Stomach (tissue), 4 donors: ENCODE data around the gene TPBGL.

Experiments
- POLR2A ChIP-seq, 4 donors: fragments of 450-650 bp; IDR thresholded peaks; one replicate each; pipeline ENCODE4 v1.6.1; 2016; ENCODE audit warnings: antibody characterized with exemption in 4 of 4, control low read depth in 2 of 4, mild to moderate bottlenecking in 1 of 4, moderate library complexity in 1 of 4
- POLR2AphosphoS5 ChIP-seq, 3 donors: sonication (generic); formaldehyde crosslinking; IDR thresholded peaks; one replicate each; pipeline ENCODE4 v1.6.1; 2016; ENCODE audit warnings: antibody characterized with exemption in 3 of 3

DNA sequence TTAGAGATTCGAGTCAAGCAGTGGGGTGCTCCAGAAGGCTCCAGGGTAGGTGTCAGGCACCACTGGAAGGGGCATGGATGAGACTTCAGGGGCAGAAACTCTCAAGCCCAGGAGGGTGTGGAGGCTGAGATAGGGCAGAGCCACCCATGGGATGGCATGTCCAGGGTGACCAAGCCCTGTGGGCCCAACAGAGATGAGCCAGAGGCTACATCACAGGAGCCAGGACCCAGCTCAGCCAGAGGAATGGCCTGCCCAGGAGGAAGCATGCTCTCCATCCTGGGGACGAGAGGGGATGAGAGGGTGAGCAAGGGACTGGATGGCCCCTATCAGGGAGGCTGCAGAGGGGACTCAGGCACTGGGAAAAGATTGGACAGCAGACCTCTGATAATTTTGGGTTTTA lies 46.9 kb upstream of the TPBGL start:
- TF ChIP-seq POLR2A (IDR thresholded peaks at IDR 0.05) (no peak), POLR2AphosphoS5 (IDR thresholded peaks at IDR 0.05) (no peak)
